Activated CD8-positive, alpha-beta memory T cell treated with anti-CD3 and anti-CD28 coated beads for 4 hours (primary cell): Measurements from ENCODE around the gene SEC16A.

Experiments
- DNase-seq, 2 donors: peaks; one replicate each; pipeline ENCODE4 v3.0.0-alpha.2; 2020; ENCODE audit warnings: low read depth in 2 of 2

SEC16A gene

DNA sequence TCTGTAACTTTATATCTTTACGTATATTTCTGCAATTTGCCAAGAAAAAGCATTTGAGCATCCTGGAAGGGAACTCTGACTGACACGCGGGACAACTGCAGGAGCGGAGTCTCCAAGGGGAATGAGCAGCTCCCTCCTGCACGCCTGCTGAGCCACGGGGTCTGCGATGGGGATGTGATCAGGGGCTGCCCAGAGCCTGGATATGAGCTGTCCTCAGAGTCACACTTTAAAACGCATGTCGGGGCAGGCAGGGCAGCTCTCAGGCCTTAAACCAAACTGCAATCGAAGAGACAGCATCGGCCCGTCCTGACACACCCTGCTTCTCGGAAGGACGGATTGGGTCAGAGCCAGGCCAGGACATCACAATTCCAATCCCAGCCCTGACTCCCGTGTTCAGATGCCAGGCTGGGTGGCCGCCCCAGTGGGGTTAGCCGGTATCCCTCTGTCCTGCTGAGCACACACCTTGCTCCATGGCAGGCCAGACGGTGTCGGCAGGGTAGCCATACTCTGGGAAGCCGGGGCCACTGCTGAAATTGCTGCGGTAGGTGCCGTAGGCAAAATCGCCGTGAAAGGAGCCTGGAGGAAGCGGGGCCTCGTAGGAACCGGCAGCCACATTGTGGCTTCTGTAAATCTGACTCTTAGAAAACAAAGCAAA is 17.2 kb downstream of the SEC16A start:
- DNase-seq, result no peak

DNA sequence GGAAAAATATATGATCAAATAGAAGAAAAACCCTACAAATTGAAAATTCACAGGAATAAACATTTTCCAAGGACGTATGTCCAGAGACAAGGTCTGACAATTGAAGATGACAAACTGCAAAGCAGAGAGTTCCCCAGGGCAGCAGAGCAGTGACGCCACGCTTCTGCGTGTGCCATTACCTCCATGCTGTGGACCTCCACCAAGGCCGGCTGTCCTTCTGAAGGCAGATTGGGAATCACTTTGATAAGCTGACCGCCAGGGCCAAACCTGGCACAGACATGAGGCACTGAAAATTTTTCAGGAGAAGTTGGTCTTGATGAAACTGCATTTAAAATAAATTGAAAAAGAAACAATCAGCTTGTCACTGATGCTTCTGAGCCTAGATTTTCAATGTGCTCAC is 18.6 kb downstream of the SEC16A start:
- no peak for DNase-seq

GRCh38 chr9:136463578-136463977 is 19.3 kb downstream of the SEC16A start:
- no peak for DNase-seq

DNA sequence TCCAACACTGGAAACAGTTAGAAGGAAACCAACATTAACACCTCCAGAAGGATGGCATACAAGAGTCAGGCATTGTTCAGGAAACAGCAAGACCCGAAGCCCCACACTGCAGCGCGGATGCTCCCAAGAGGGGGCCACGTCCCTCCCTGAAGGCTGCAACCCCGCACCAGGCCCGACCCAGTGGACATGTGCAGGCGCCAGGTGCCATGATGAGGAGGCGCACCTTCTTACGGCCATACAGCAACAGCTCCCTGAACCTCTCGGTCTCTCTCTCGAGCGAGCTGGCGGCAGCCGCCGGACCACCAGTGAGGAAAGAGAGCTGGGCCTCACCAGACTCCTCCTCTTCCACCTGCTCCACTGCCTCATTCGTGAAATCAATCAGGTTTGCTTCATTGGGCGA is 20.2 kb downstream of the SEC16A start:
- DNase-seq, result no peak

- DNase-seq, result no peak
Observed at GRCh38 chr9:136460772-136461325, 22.0 kb downstream of the SEC16A start.

DNA sequence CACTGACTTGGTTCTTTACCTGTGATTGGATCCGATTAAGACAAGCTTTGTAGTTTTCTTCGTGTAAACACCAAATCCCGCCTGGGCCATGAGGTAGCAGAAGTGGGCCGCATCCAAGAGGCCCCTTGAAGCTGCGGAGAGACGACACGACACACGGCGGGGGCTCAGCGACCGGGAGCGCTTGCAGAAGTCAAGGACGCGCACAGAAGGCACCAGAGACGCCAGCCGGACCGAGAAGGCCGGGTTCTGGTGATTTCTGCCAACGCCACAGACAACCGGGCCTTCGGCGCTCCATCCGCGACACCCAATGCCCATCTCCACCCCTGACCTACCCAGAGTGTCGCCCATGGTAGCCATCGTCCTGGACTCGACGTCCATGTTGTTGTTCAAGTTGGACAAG is 23.4 kb downstream of the SEC16A start:
- no peak for DNase-seq

DNA sequence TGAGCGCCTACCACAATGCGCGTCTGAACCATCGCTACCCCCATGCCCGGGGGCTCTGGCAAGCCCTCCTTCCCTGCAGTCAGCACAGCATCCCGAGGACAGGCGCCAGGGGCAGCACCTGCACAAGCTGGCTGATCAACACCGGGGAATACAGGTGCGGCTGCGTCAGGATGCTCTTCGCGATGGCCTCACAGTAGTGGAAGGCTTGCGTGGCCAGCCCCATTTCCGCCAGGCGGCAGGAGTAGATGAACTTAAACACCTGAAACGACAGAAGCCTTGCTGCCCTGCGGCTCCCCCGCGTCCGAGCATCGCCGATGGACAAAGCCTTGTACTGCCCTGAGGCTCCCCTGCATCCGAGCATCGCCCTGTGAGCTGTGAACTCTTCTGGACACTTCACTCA is 25.5 kb downstream of the SEC16A start:
- no peak for DNase-seq

- no peak for DNase-seq
Observed at GRCh38 chr9:136456258-136456657, 26.6 kb downstream of the SEC16A start.

DNA sequence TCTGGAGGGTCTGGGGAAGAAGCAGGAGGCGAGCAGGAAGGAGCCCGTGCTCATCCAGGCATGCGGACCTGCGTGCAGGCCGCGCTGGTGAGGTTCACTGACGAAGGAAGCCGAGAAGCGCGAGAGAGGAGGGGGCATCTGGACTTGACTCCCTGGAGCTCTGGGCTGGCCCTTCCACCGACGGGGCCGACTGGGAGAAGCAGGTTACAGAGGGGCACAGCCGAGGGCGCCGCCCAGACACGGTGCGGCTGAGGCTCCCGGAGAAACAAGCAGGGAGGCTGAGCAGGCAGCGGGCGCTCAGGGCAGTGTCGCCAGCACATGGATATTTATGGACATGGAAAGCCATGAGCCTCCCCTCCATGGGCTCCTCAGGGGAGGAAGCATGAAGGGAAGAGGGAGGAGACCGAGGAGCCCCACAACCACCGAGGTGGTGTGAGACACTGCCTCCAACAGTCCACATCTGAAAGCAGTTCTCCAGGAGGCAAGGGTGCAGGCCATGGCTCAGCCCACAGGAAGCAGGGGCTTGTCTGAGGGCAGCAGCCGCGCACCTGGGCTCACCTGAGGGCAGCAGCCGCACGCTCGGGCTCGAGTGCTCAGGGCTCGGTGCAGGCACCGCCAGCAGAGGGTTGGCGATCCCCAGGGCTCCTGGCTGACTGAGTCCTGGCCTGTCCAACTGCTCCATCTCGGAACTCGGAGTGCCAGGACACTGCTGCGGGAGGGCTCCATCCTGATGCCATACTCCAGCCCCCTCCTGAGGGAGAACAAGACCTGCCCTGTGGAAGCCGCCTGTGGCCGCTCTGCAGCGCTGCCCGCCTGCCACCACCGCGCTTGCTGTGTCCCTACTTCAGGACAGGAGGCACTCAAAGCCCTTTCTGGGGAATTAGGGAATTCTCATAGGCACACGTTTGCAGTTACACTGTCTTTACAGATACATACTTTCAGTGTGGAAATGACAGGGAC is 27.5 kb downstream of the SEC16A start:
- DNase-seq, result no peak

DNA sequence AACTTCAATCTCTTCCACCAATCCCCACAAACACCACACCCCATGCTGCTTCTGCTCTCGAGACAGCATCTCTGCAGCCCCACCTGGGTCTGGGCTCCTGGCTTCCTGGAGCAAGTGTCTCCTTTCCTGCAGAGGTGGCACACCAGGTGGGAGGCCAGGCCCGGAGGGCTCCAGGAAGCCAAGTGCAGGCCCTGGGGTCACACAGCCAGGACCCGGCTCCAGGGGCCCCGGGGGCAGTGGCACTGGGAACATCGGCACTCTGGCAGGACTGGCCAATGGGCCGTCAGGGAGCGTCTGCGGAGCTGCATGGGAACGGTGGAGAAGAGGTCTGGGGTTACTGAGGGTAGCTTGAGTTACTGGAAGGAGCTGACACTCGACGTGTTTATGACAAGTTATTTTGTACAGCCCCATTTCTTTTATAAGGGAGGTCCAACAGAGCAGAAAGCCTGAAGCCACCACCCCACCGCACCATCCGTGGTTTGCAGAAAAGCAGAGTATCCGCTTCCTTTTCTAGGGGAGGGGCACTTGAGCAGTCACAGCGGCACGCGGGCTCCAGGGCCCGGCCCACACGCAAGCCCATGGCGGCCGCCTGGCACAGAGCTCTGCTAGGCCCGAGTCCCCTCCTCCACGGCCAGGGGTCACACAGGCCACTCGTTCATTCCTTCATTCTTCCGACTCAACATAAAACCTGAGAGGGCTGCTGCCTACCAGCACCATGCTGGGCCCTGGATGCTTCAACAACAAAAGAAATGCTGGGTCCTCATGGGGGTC is 28.6 kb downstream of the SEC16A start:
- no peak for DNase-seq

GRCh38 chr9:136453326-136453725 is 29.5 kb downstream of the SEC16A start:
- no peak for DNase-seq

DNA sequence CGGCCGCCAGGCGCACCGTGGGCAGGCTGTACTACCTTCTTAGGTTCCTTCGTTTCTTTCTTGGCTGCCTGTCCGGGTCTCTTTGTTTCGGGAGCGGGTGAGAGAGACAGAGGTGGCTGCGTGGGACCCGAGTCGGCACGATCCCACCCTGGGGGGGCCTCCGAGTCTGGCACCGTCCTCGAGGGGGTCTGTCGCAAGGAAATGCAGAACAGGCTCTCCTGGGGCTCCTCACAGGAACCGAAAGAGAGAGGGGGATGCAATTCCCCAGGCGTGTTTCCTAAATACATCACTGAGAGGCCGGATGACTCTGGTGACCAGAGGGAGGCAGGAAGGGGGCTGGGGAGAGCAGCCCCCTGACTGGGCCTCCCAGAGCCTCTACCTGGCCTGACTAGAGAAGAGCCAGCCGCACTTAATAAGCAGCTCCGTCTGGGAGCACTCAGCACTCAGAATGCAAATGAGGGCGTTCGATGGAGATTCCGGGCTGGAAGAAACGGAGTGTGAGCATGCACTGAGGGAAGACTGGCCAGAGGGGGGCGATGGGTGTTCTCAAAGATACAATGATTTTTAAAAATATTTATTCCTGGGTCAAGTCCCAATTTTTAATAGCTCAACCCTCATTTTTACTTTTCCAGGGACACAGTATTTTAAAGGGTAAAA is 31.5 kb downstream of the SEC16A start:
- no peak for DNase-seq

- no peak for DNase-seq
Observed at GRCh38 chr9:136448655-136449054, 34.2 kb downstream of the SEC16A start.

DNA sequence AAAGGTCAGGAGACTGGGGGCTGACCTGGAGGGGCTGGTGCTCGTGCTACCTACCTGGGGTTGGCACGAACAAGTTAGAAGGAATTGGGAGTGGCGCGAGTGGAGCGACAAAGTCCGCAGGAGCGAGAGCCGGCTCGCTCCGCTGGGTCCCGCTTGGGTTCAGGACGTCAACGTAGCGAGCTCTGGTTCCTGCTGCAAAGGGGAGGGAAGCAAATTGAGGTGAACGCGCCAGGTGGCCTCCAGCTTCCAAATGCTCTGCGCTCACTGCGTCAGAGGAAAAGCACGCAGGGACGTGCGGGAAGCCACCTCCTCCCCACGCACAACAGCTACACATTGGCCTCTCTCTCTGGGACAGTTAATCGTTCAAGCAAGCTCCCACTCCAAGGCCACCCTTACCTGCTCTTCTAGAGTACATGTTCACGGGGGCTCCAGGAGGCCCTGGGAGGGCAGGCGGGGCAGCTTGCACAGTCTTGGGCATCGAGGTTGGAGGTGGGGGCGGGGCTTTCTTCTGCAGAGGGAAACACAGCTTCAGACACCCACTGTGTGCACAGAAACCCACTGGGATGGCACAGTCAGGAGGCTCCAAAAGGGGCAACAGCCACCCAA is 35.6 kb downstream of the SEC16A start:
- DNase-seq, result no peak

DNA sequence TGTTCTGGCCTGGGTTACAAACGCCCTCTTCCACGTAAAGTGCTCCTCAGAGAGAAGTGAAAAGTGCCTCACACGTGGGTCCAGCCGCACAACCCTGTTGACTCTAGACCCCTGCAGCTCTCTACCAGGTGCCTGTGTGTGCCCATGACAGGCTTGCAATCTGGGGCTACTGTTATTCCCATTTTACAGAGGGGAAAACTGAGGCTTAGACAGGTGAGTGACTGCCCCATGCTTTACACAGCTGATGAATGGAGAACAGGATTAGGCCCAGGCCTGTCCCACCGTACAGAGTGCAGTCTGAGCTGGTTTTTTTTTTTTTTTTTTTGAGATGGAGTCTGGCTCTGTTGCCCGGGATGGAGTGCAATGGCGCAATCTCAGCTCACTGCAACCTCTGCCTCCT is 37.0 kb downstream of the SEC16A start:
- DNase-seq, result no peak

GRCh38 chr9:136444102-136444501 is 38.7 kb downstream of the SEC16A start:
- DNase-seq, result no peak

GRCh38 chr9:136443687-136444086 is 39.2 kb downstream of the SEC16A start:
- DNase-seq, result no peak

DNA sequence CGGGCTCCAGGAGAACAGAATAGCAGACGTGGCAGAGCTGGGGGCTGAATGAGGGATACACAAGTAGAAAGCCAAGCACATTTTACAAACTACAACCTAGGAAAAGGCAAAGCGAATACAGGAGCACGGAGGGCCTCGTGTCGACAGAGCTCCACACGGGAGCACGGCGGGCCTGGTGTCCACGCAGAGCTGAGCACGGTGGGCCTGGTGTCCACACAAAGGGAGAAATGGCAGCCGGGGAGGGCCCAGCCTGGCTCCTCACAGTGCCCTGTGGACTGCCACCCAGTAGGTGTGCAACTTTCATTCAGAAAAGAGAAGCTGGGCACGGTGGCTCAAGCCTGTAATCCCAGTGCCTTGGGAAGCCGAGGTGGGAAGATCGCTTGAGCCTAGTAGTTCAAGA is 39.8 kb downstream of the SEC16A start:
- no peak for DNase-seq

GRCh38 chr9:136442265-136442664 is 40.6 kb downstream of the SEC16A start:
- DNase-seq, result no peak

GRCh38 chr9:136441681-136442245 is 41.1 kb downstream of the SEC16A start:
- no peak for DNase-seq

GRCh38 chr9:136441191-136441680 is 41.6 kb downstream of the SEC16A start:
- DNase-seq, result no peak
